Progenitor cell of endocrine pancreas (in vitro differentiated cells): ENCODE results near the gene MAML3. TPM values are rescaled to one million over a fixed set of nuclear protein-coding genes. Genes with fewer than 3 reads are reported as not detected.
"Not testable (repeated sequence)": the region's sequence is repeated elsewhere in the genome, so short reads cannot be mapped to it uniquely, and the experiment has no call there.

Experiments used
- DNase-seq: peaks from one replicate; pipeline ENCODE4 v3.0.0; 2021; ENCODE audit warnings: low spot score; ENCODE audit not compliant: unreplicated experiment
- H3K27ac Mint-ChIP-seq: 2 replicates; pipeline ENCODE4 v1.8.0; 2021; ENCODE audit warnings: mild to moderate bottlenecking, moderate library complexity, mixed read lengths
- H3K27me3 Mint-ChIP-seq: 2 replicates; pipeline ENCODE4 v1.8.0; 2021; ENCODE audit warnings: mixed read lengths
- H3K36me3 Mint-ChIP-seq: 2 replicates; pipeline ENCODE4 v1.8.0; 2022; ENCODE audit warnings: mixed read lengths; ENCODE audit not compliant: insufficient read depth
- H3K4me1 Mint-ChIP-seq: 2 replicates; pipeline ENCODE4 v1.8.0; 2021; ENCODE audit warnings: low read depth, mixed read lengths
- H3K4me3 Mint-ChIP-seq: 2 replicates; pipeline ENCODE4 v1.8.0; 2021; ENCODE audit warnings: low read depth, mild to moderate bottlenecking, moderate library complexity, mixed read lengths
- H3K9me3 Mint-ChIP-seq: 2 replicates; pipeline ENCODE4 v1.8.0; 2021; ENCODE audit warnings: low read depth, mixed read lengths
- CTCF ChIP-seq: fragments of 200-600 bp; sonication (generic); IDR thresholded peaks from one replicate; pipeline ENCODE4 v1.5.0; 2021; ENCODE audit warnings: antibody characterized with exemption, mild to moderate bottlenecking; ENCODE audit not compliant: unreplicated experiment
- total RNA-seq: library from RNA; stranded (reverse); gene quantifications from 2 replicates; pipeline ENCODE4 v1.2.1, GENCODE V29; 2021

The MAML3 gene
- total RNA-seq, 1 donor from 2014 or later: 48.5 TPM

GRCh38 chr4:139709660-139710059, 444.3 kb downstream of the MAML3 start:
- H3K4me1 Mint-ChIP-seq: peaks cover 30% of the 10 kb centered on the region
- H3K9me3 Mint-ChIP-seq: peaks cover 11% of the 10 kb centered on the region
- DNase-seq: no peak
- no peak overlapping the region for H3K4me3 Mint-ChIP-seq
- H3K36me3 Mint-ChIP-seq: peaks cover 50% of the 10 kb centered on the region
- H3K27ac Mint-ChIP-seq: peak overlapping the region; percentile 6
- no peak for TF ChIP-seq CTCF
- no peaks in the 10 kb centered on the region for H3K27me3 Mint-ChIP-seq

- Mint-ChIP-seq H3K4me3 (no peak overlapping the region), H3K36me3 (peaks cover 62% of the 10 kb centered on the region), H3K27ac (no peak overlapping the region)
Measured at GRCh38 chr4:139704915-139705485, 449.0 kb downstream of the MAML3 start.

GRCh38 chr4:139700568-139700967, 453.4 kb downstream of the MAML3 start:
- TF ChIP-seq CTCF: no peak
- Mint-ChIP-seq H3K36me3 (peaks cover 59% of the 10 kb centered on the region), H3K4me3 (no peak overlapping the region), H3K27me3 (no peaks in the 10 kb centered on the region), H3K9me3 (peaks cover 19% of the 10 kb centered on the region), H3K4me1 (peaks cover 2% of the 10 kb centered on the region), H3K27ac (no peak overlapping the region)
- DNase-seq: no peak

More at GRCh38 chr4:139704915-139705485, 449.0 kb downstream of the MAML3 start:
- DNase-seq: no peak
- peak; percentile 24 for TF ChIP-seq CTCF
- Mint-ChIP-seq H3K27me3 (no peaks in the 10 kb centered on the region), H3K4me1 (peaks cover 7% of the 10 kb centered on the region), H3K9me3 (peaks cover 14% of the 10 kb centered on the region)

- not testable (repeated sequence) for H3K27me3 Mint-ChIP-seq, H3K4me1 Mint-ChIP-seq, DNase-seq, H3K4me3 Mint-ChIP-seq
- Mint-ChIP-seq H3K36me3 (peaks cover 56% of the 10 kb centered on the region), H3K9me3 (peaks cover 11% of the 10 kb centered on the region), H3K27ac (peak overlapping the region; percentile 5)
- peak; percentile 33 for TF ChIP-seq CTCF
Measured at GRCh38 chr4:139698167-139698925, 455.6 kb downstream of the MAML3 start.

GRCh38 chr4:139696491-139696890, 457.5 kb downstream of the MAML3 start:
- H3K4me1 Mint-ChIP-seq: peaks cover 6% of the 10 kb centered on the region
- no peaks in the 10 kb centered on the region for H3K27me3 Mint-ChIP-seq
- H3K27ac Mint-ChIP-seq: no peak overlapping the region
- H3K36me3 Mint-ChIP-seq: peaks cover 47% of the 10 kb centered on the region
- no peak for DNase-seq
- no peak for TF ChIP-seq CTCF
- H3K4me3 Mint-ChIP-seq: no peak overlapping the region
- H3K9me3 Mint-ChIP-seq: peaks cover 11% of the 10 kb centered on the region
